ENCODE results near the gene SAP30L. TPM values are rescaled to one million over a fixed set of nuclear protein-coding genes. Genes with fewer than 3 reads are reported as not detected.

SAP30L gene
- total RNA-seq, 1 donor from 2014 or later: 25.4 TPM

GRCh38 chr5:154509784-154510555, 64.2 kb downstream of the SAP30L start:
- DNase-seq: no peak

Other genes with a start within 250 kb of the SAP30L start
- gene HAND1, start 32.2 kb downstream of the SAP30L start, total RNA-seq: not detected